CD14-positive monocyte (primary cell): Measurements from ENCODE around the gene TBC1D9B. TPM values are rescaled to one million over a fixed set of nuclear protein-coding genes. Genes with fewer than 3 reads are reported as not detected.

ENCODE experiments used
- DNase-seq, 3 donors: peaks; one replicate each; pipeline ENCODE4 v3.0.0-alpha.2; 2011 to 2022
- H2AFZ ChIP-seq: 2 replicates; pipeline ENCODE4 v1.6.0; 2012; ENCODE audit warnings: mild to moderate bottlenecking, low read depth, low read length, inconsistent platforms; ENCODE audit not compliant: insufficient read depth, poor library complexity, severe bottlenecking
- H3K27ac ChIP-seq, 2 donors: 1 replicate in 1 of 2; 2 replicates in 1 of 2; pipeline ENCODE4 v1.5.1; 2012 to 2013; ENCODE audit warnings: low read length in 2 of 2, control low read depth in 1 of 2, inconsistent platforms in 1 of 2, low read depth in 1 of 2, mild to moderate bottlenecking in 1 of 2
- H3K27me3 ChIP-seq, 2 donors: one replicate each; pipeline versions ENCODE4 v1.6.0 to v1.6.1; 2011 to 2013; ENCODE audit warnings: low read length in 2 of 2; ENCODE audit not compliant: control insufficient read depth in 2 of 2, insufficient read depth in 2 of 2
- H3K36me3 ChIP-seq, 2 donors: replicated peaks in 1 of 2; 1 replicate in 1 of 2; 2 replicates in 1 of 2; pipeline versions ENCODE4 v1.5.1 to v1.6.1; 2012 to 2013; ENCODE audit warnings: low read length in 2 of 2, control low read depth in 1 of 2, inconsistent platforms in 1 of 2, mild to moderate bottlenecking in 1 of 2; ENCODE audit not compliant: insufficient read depth in 2 of 2, control insufficient read depth in 1 of 2
- H3K4me1 ChIP-seq, 2 donors: 1 replicate in 1 of 2; 2 replicates in 1 of 2; pipeline versions ENCODE4 v1.5.1 to v1.6.1; 2012 to 2013; ENCODE audit warnings: low read length in 2 of 2, control low read depth in 1 of 2, inconsistent platforms in 1 of 2, mild to moderate bottlenecking in 1 of 2, moderate library complexity in 1 of 2; ENCODE audit not compliant: insufficient read depth in 2 of 2, control insufficient read depth in 1 of 2
- H3K4me2 ChIP-seq: replicated peaks from 2 replicates; pipeline ENCODE3; 2012; ENCODE audit warnings: low read length, moderate library complexity, mild to moderate bottlenecking; ENCODE audit not compliant: poor library complexity, severe bottlenecking; ENCODE audit errors: extremely low read depth
- H3K4me3 ChIP-seq, 3 experiments: fragments of 200-600 bp in 1 of 3; sonication (generic) in 1 of 3; replicated peaks in 1 of 3; 1 replicate in 2 of 3; 2 replicates in 1 of 3; pipeline ENCODE4 v1.5.1; 2011 to 2013; ENCODE audit warnings: low read length in 3 of 3, mild to moderate bottlenecking in 3 of 3, control low read depth in 2 of 3, low read depth in 2 of 3, inconsistent platforms in 1 of 3, moderate library complexity in 1 of 3
- H3K79me2 ChIP-seq: 2 replicates; pipeline ENCODE4 v1.6.0; 2012; ENCODE audit warnings: mild to moderate bottlenecking, control low read depth, inconsistent platforms, low read length, moderate library complexity; ENCODE audit not compliant: insufficient read depth
- H3K9ac ChIP-seq: 2 replicates; pipeline ENCODE4 v1.6.0; 2017; ENCODE audit warnings: low read length, mild to moderate bottlenecking; ENCODE audit not compliant: insufficient read depth, poor library complexity, severe bottlenecking
- H3K9me3 ChIP-seq, 2 donors: replicated peaks in 1 of 2; 1 replicate in 1 of 2; 2 replicates in 1 of 2; pipeline versions ENCODE4 v1.5.1 to v1.6.1; 2012 to 2013; ENCODE audit warnings: low read length in 2 of 2, control low read depth in 1 of 2; ENCODE audit not compliant: control insufficient read depth in 1 of 2, insufficient read depth in 1 of 2
- H4K20me1 ChIP-seq: 2 replicates; pipeline ENCODE4 v1.6.0; 2012; ENCODE audit warnings: mild to moderate bottlenecking, low read length, control low read depth, moderate library complexity; ENCODE audit not compliant: insufficient read depth
- H3K27ac Mint-ChIP-seq, 7 donors: one replicate each; pipeline ENCODE4 v1.8.0; 2020; ENCODE audit warnings: mild to moderate bottlenecking in 7 of 7, mixed read lengths in 7 of 7, moderate library complexity in 6 of 7, inconsistent platforms in 2 of 7
- H3K27me3 Mint-ChIP-seq, 3 donors: one replicate each; pipeline ENCODE4 v1.8.0; 2021 to 2022; ENCODE audit warnings: low read depth in 3 of 3, mild to moderate bottlenecking in 3 of 3, mixed read lengths in 3 of 3, moderate library complexity in 3 of 3, inconsistent platforms in 1 of 3
- H3K36me3 Mint-ChIP-seq, 2 donors: one replicate each; pipeline ENCODE4 v1.8.0; 2020; ENCODE audit warnings: mixed read lengths in 2 of 2, inconsistent platforms in 1 of 2, mild to moderate bottlenecking in 1 of 2
- H3K4me1 Mint-ChIP-seq: one replicate; pipeline ENCODE4 v1.8.0; 2020; ENCODE audit warnings: mild to moderate bottlenecking, mixed read lengths
- H3K4me3 Mint-ChIP-seq, 2 donors: one replicate each; pipeline ENCODE4 v1.8.0; 2020; ENCODE audit warnings: mild to moderate bottlenecking in 2 of 2, mixed read lengths in 2 of 2, moderate library complexity in 1 of 2
- H3K9me3 Mint-ChIP-seq, 7 donors: one replicate each; pipeline ENCODE4 v1.8.0; 2020 to 2022; ENCODE audit warnings: mixed read lengths in 7 of 7, mild to moderate bottlenecking in 6 of 7, moderate library complexity in 6 of 7, inconsistent platforms in 2 of 7
- WGBS: methylation state at CpG from one replicate; pipeline ENCODE4 v1.1.5; 2013; ENCODE audit warnings: missing lambda C conversion rate; ENCODE audit not compliant: insufficient coverage; 5-methylcytosine and 5-hydroxymethylcytosine counted together
- intact Hi-C, 2 donors: fragments of 100-400 bp; cut with micrococcal nuclease; formaldehyde crosslinking; loops; one replicate each; pipeline versions ENCODE4 v1.15.0 to v1.15.1; 2023
- polyA plus RNA-seq, 3 donors: library from polyadenylated mRNA; depleted of rRNA in 1 of 3; unstranded in 2 of 3; stranded (reverse) in 1 of 3; fragments of 300-500 nt in 2 of 3; fragments of >200 nt in 1 of 3; fragmentation: Illumina TruSeq in 2 of 3; gene quantifications; 1 replicate in 2 of 3; 2 replicates in 1 of 3; pipeline ENCODE4 v1.2.3, GENCODE V29; 2012 to 2021
- TF ChIP-seq, protein P1 (sequence below): fragments of 200-600 bp; IDR thresholded peaks from one replicate; pipeline ENCODE4 v1.8.0; 2022; ENCODE audit warnings: antibody characterized with exemption, mild to moderate bottlenecking

TBC1D9B gene
- polyA plus RNA-seq, 3 donors: 13.4 to 116 (median 26.3) TPM

DNA sequence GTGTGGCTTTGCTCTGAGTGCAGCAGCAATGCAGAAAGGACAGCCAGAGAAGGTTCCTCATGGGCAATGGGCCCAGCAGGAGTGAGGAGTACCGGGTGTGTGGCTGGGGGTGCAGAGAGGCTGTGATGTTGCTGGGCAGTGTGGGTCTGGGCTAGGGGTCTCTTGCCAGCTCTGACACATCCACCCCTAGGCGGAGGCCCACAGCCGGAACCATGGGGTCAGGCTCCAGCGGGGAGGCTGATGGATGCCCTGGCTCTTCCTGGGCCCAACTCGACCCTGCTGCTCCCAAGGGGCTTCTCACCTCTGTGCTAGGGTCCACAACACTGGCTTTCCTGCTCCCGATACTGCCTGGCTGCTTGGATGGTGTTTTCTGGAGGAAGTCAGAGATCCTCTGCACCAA lies 19.9 kb downstream of the TBC1D9B start:
- no peaks in the 10 kb centered on the region for H3K79me2 ChIP-seq
- H3K27me3 ChIP-seq: no peaks in the 10 kb centered on the region
- intact Hi-C loops: no loop called here
- peaks cover 0 to 1% (median 0%) of the 10 kb centered on the region in 3 donors for H3K27me3 Mint-ChIP-seq
- H3K36me3 ChIP-seq: peaks cover 87 to 99% of the 10 kb centered on the region in 2 donors
- H4K20me1 ChIP-seq: peaks cover 8% of the 10 kb centered on the region
- 97% methylated on average over 5 of the region's 6 CpGs for WGBS
- H3K4me3 Mint-ChIP-seq: no peak overlapping the region
- H3K9ac ChIP-seq: no peak overlapping the region
- no peaks in the 10 kb centered on the region for H3K4me1 ChIP-seq
- H3K27ac ChIP-seq: no peak overlapping the region
- no peak overlapping the region for H3K4me3 ChIP-seq
- H2AFZ ChIP-seq: no peak overlapping the region
- H3K36me3 Mint-ChIP-seq: peaks cover 95 to 98% of the 10 kb centered on the region in 2 donors
- TF ChIP-seq, protein P1, sequence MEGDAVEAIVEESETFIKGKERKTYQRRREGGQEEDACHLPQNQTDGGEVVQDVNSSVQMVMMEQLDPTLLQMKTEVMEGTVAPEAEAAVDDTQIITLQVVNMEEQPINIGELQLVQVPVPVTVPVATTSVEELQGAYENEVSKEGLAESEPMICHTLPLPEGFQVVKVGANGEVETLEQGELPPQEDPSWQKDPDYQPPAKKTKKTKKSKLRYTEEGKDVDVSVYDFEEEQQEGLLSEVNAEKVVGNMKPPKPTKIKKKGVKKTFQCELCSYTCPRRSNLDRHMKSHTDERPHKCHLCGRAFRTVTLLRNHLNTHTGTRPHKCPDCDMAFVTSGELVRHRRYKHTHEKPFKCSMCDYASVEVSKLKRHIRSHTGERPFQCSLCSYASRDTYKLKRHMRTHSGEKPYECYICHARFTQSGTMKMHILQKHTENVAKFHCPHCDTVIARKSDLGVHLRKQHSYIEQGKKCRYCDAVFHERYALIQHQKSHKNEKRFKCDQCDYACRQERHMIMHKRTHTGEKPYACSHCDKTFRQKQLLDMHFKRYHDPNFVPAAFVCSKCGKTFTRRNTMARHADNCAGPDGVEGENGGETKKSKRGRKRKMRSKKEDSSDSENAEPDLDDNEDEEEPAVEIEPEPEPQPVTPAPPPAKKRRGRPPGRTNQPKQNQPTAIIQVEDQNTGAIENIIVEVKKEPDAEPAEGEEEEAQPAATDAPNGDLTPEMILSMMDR: no peak
- no peak overlapping the region for H3K4me2 ChIP-seq
- H3K9me3 Mint-ChIP-seq: peaks cover 21 to 36% (median 29%) of the 10 kb centered on the region in 7 donors
- H3K27ac Mint-ChIP-seq: no peak overlapping the region
- peaks cover 22 to 25% of the 10 kb centered on the region in 2 donors for H3K9me3 ChIP-seq
- no peaks in the 10 kb centered on the region for H3K4me1 Mint-ChIP-seq
- no peak for DNase-seq

DNA sequence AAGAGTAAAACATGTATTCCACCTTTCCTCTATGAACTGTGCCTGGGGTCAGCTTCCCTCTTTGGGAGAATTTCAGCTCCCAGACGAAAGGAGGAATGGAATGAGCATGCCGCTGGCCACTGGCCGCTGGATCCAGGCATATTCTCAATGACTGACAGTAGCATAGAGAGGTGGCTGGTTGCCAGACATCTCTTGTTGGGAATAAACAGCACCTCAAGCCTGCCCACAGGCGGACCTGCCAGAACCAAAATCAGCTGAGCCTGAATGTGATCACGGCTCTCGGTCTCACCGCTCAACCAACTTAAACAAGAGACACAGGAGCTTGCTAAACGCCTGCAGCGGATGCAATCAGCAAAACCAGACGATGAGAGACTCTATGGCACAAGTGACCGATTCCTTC lies 20.6 kb downstream of the TBC1D9B start:
- Histone ChIP-seq H3K4me3 (no peak overlapping the region), H4K20me1 (peaks cover 8% of the 10 kb centered on the region), H3K4me2 (no peak overlapping the region), H3K4me1 (no peaks in the 10 kb centered on the region), H3K9me3 (peaks cover 26 to 30% of the 10 kb centered on the region in 2 donors), H3K27me3 (no peaks in the 10 kb centered on the region), H3K36me3 (peaks cover 79 to 99% of the 10 kb centered on the region in 2 donors), H3K9ac (no peak overlapping the region), H2AFZ (no peak overlapping the region), H3K79me2 (no peaks in the 10 kb centered on the region), H3K27ac (no peak overlapping the region)
- DNase-seq: no peak
- H3K9me3 Mint-ChIP-seq: peaks cover 25 to 41% (median 33%) of the 10 kb centered on the region in 7 donors
- peaks cover 0 to 1% (median 0%) of the 10 kb centered on the region in 3 donors for H3K27me3 Mint-ChIP-seq
- no peak overlapping the region for H3K4me3 Mint-ChIP-seq
- intact Hi-C loops: no loop called here
- no peaks in the 10 kb centered on the region for H3K4me1 Mint-ChIP-seq
- TF ChIP-seq, protein P1: no peak
- peaks cover 95 to 98% of the 10 kb centered on the region in 2 donors for H3K36me3 Mint-ChIP-seq
- H3K27ac Mint-ChIP-seq: no peak overlapping the region
- whole genome bisulfite sequencing: 99% methylated on average over 10 of the region's 11 CpGs
